Measurements from ENCODE around the gene STAC. TPM values are rescaled to one million over a fixed set of nuclear protein-coding genes. Genes with fewer than 3 reads are reported as not detected.
"Not testable (repeated sequence)": the region's sequence is repeated elsewhere in the genome, so short reads cannot be mapped to it uniquely, and the experiment has no call there.

STAC gene
- total RNA-seq, 1 experiment from 2014 or later: not detected

DNA sequence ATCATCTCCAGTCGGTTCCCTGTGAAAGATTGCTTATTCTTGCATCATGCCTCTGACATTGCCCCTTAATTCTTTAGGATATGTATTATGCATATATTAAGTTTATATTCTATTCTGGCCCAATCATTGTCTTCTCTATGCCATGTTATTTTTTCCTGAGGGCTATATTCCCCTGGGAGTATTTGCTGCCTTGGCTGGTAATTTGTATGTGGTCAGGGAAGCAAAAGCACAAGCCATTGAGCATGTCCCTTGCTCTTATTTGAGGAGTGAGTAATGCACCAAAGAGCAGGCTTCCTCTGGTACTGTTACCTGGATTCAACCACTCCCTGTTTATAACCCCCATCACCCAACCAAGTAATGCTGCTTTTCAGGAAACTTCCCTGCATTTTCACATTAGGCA, 36.3 kb downstream of the STAC start:
- no peak for DNase-seq (ENCODE audit: low spot score)

DNA sequence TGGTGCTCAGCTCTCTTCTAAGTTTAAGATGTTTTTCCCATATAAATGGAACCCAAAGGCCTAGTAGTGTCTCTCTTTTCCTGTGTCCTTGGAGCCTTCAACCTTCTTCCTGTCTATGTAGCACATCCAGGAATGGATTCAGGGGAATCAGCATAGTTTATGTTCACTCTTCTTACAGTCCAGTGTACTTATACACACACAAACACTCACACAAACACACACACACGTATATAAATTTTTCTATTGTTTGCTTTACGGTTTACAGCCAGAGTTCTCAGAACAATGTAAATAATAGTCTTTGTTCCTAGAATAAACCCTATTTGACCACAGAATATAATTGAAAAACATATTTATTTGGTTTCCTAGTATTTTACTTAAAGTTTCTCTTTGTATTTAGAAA, 36.9 kb downstream of the STAC start:
- no peak for DNase-seq (ENCODE audit: low spot score)

DNA sequence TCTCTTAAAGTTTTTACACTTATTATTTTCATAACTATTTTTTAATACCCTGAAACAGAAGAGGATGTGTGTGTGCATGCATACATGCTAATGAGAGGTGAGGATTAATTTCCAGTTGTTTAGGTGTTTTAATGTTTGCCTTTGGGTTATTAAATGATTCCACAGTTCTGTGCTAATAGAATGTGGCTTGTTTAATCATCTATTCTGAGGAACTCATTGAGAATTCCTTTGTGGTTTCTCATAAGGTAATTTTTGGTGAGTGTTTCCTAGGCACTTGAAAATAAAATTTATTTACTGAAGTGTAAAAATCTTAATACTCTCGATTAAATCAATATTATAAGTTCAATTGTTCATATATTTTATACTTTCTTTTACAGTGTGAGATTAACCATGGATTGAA, 38.0 kb downstream of the STAC start:
- DNase-seq (ENCODE audit: low spot score): no peak

DNA sequence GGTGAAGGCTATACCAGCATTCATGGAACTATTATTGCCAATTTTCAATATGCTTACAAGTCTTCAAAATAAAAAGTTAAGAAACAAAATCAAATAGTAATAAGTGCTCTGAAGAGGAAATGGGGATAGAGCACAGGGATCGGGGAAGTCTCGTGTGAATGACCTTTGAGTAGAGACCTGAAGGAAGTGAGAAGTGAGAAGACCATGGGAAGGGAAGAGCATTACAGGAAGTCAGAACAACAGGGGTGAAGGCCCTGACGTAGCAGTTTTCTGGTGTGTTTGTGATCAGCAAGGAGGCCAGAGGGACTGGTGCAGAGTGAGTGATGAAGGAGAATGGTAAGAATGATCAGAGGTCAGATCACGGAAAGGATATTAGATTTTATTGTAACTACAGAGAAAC, 48.1 kb downstream of the STAC start:
- no peak for DNase-seq (ENCODE audit: low spot score)

GRCh38 chr3:36429986-36430485, 49.7 kb downstream of the STAC start:
- no peak for DNase-seq (ENCODE audit: low spot score)

DNA sequence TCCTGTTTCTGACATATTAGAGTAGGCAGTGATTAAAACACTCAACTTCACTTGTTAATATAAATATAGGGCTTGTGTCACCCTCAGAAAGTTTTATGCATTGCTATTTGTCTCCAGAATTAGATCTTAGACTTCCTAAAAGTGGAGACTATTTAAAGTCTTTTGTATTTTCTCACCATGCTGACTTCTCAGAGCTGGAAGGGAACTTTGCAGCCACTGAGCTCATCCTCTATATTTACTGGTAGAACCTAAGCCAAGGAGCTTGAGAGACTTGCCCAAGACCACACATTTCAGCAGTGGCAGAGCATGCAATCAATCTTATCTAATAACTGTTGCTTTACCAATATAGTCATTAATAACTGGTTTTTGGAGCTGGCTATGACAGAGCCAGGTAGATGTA, 53.2 kb downstream of the STAC start:
- DNase-seq (ENCODE audit: low spot score): no peak

GRCh38 chr3:36434687-36435426, 54.6 kb downstream of the STAC start:
- DNase-seq (ENCODE audit: low spot score): no peak

DNA sequence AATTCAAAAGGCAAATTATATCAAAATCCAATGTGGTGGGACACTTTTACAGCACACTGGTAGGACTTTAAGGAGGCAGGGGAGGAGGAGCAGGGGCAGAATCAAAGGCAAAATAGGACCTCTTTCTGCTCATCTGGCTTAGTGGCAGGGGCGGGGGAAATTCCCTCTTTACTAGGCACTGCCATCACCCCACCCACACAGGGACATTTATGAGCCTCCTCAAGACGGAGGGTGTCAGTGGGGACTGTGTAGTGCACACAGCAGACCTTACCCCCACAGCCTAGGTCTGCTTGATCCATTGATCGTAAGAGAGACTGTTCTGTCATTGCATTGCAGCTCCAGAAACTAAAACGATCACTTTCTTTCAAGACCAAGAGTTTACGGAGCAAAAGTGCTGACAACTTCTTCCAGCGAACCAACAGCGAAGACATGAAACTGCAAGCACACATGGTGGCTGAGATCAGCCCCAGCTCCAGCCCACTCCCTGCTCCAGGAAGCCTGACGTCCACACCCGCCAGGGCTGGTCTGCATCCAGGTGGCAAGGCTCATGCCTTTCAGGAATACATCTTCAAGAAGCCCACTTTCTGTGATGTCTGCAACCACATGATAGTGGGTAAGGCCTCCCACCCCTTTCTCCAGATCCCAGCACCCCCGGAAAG, 62.9 kb downstream of the STAC start:
- no peak for DNase-seq (ENCODE audit: low spot score)

GRCh38 chr3:36444909-36445308, 64.6 kb downstream of the STAC start:
- no peak for DNase-seq (ENCODE audit: low spot score)

- no peak for DNase-seq (ENCODE audit: low spot score)
Measured at GRCh38 chr3:36446276-36446675, 66.0 kb downstream of the STAC start.

- DNase-seq (ENCODE audit: low spot score): no peak
Measured at GRCh38 chr3:36447061-36447460, 66.8 kb downstream of the STAC start.

DNA sequence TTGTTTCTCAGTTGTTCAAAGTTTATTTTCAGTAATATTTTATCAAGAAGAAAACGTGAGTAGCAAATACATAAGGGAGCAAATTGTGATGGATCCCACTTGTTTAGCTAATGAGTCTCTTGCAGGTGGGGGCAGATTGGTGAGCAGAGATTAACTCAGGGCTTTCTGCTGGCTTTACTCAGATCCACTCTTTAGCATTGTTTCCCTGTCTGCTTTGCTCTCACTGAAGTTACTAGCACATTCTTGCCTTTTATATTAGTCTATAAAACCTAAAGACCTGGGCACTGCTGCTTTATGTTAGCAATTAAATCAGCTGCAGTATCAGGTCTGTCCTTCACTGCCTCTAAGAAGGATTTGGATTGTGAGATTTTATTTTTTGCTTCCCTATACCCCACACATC, 71.5 kb downstream of the STAC start:
- no peak for DNase-seq (ENCODE audit: low spot score)

- not testable (repeated sequence) for DNase-seq (ENCODE audit: low spot score)
Measured at GRCh38 chr3:36453213-36453612, 72.9 kb downstream of the STAC start.

- DNase-seq (ENCODE audit: low spot score): not testable (repeated sequence)
Measured at GRCh38 chr3:36453896-36454295, 73.6 kb downstream of the STAC start.

- DNase-seq (ENCODE audit: low spot score): no peak
Measured at GRCh38 chr3:36455406-36455805, 75.1 kb downstream of the STAC start.

GRCh38 chr3:36456784-36457183, 76.5 kb downstream of the STAC start:
- DNase-seq (ENCODE audit: low spot score): no peak

- no peak for DNase-seq (ENCODE audit: low spot score)
Measured at GRCh38 chr3:36457667-36458066, 77.4 kb downstream of the STAC start.

DNA sequence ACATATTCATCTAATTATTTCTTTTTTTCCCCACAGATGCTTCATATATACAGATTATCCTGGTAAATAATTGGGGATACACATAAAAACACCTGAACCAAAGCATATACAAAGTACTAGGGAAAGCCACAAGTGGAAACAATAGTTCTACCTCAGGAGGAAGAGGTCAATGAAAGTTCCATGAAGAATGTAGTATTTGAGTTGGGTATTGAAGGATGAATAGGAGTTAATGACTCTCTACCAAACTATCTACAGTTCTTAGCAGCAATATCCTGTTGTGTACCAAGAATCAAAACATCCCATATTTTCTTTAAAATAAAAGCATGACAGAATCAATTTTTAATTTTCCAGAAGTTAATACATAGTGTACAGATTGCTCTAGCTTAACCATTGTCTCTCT, 78.9 kb downstream of the STAC start:
- DNase-seq (ENCODE audit: low spot score): no peak

DNA sequence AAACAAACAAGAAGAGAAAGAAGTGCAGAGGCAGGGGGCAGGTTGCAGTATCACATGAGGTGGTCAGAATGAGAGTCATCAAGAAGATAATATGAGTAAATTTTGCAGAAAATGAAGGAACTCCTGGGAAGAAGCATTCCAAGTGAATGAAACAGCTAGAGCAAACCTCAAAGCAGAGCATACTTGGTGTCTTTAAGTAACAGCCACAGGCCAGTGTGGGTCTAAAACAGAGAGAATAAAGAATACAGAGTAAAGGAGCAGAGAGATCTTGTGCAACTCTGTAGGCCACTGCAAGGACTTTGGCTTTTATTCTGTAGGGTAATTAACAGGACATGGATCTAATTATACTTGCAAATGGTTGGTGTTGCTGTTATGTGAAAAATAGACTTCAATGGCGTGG, 81.3 kb downstream of the STAC start:
- no peak for DNase-seq (ENCODE audit: low spot score)

DNA sequence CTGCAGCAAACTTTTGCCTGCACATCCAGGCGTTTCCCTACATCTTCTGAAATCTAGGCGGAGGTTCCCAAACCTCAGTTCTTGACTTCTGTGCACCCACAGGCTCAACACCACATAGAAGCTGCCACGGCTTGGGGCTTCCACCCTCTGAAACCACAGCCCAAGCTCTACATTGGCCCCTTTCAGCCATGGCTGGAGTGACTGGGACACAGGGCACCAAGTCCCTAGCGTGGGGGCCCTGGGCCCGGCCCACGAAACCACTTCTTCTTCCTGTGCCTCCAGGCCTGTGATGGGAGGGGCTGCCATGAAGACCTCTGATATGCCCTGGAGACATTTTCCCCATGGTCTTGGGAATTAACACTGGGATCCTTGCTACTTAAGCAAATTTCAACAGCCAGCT, 91.7 kb downstream of the STAC start:
- not testable (repeated sequence) for DNase-seq (ENCODE audit: low spot score)

- no peak for DNase-seq (ENCODE audit: low spot score)
Measured at GRCh38 chr3:36475558-36475957, 95.3 kb downstream of the STAC start.

- DNase-seq (ENCODE audit: low spot score): no peak
Measured at GRCh38 chr3:36476286-36476942, 96.1 kb downstream of the STAC start.

DNA sequence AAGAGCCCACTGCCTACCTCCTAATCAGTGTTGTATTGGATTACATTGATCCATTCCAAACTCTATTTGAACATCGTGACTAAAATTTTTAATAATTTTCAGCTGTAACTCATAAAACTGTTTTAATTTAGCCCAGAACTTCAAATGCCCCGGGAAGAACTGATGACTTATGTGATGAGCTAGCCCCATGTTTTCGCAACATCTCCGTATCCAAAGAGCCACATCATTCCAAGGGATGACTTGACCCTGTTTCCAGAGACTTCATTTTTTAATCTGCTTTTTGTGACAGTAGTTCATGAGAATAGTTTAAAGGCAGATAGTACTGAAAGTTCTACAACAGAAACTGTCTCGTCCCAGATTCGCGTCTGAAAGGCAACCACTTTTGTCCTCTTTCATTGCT, 97.4 kb downstream of the STAC start:
- no peak for DNase-seq (ENCODE audit: low spot score)

Measured in HT-29 (cell line).